MM.1S (cell line): Measurements from ENCODE around the gene CD93.

Source experiments
- DNase-seq: peaks from one replicate; pipeline ENCODE4 v3.0.0-alpha.2; 2015
- H2AFZ ChIP-seq: fragments of 300-600 bp; sonication (generic); 2 replicates; pipeline ENCODE4 v1.6.0; 2016; ENCODE audit warnings: antibody characterized with exemption, low read length
- H3F3A ChIP-seq: fragments of 300-600 bp; sonication (generic); 2 replicates; pipeline ENCODE4 v1.6.1; 2016; ENCODE audit warnings: mild to moderate bottlenecking, antibody characterized with exemption, low read length, moderate library complexity, mixed read lengths; ENCODE audit not compliant: insufficient read depth
- H3K27ac ChIP-seq: fragments of 300-600 bp; sonication (generic); 2 replicates; pipeline ENCODE4 v1.5.1; 2016; ENCODE audit warnings: mild to moderate bottlenecking, low read length
- H3K27me3 ChIP-seq: fragments of 300-600 bp; sonication (generic); replicated peaks from 2 replicates; pipeline ENCODE4 v1.6.0; 2016; ENCODE audit warnings: low read length; ENCODE audit not compliant: insufficient read depth
- H3K36me3 ChIP-seq: fragments of 300-600 bp; sonication (generic); replicated peaks from 2 replicates; pipeline ENCODE4 v1.6.1; 2016; ENCODE audit warnings: mild to moderate bottlenecking, low read length, mixed read lengths; ENCODE audit not compliant: insufficient read depth
- H3K4me1 ChIP-seq: fragments of 300-600 bp; sonication (generic); 2 replicates; pipeline ENCODE4 v1.6.1; 2016; ENCODE audit warnings: low read length, mixed read lengths
- H3K4me2 ChIP-seq: fragments of 300-600 bp; sonication (generic); 2 replicates; pipeline ENCODE4 v1.6.0; 2016; ENCODE audit warnings: low read depth, low read length
- H3K4me3 ChIP-seq: fragments of 300-600 bp; sonication (generic); 2 replicates; pipeline ENCODE4 v1.5.1; 2016; ENCODE audit warnings: low read length, mixed read lengths
- H3K79me2 ChIP-seq: fragments of 300-600 bp; sonication (generic); 2 replicates; pipeline ENCODE4 v1.6.1; 2016; ENCODE audit warnings: mixed run types, low read length, mixed read lengths
- H3K9ac ChIP-seq: fragments of 300-600 bp; sonication (generic); 2 replicates; pipeline ENCODE4 v1.6.1; 2016; ENCODE audit warnings: low read length, mixed read lengths
- H3K9me2 ChIP-seq: fragments of 300-600 bp; sonication (generic); replicated peaks from 2 replicates; pipeline ENCODE4 v1.6.1; 2016; ENCODE audit warnings: mild to moderate bottlenecking, low read length, mixed read lengths; ENCODE audit not compliant: insufficient read depth
- H3K9me3 ChIP-seq: fragments of 300-600 bp; sonication (generic); replicated peaks from 2 replicates; pipeline ENCODE4 v1.6.1; 2016; ENCODE audit warnings: mild to moderate bottlenecking, low read length, mixed read lengths; ENCODE audit not compliant: insufficient read depth
- H4K20me1 ChIP-seq: fragments of 300-600 bp; sonication (generic); 2 replicates; pipeline ENCODE4 v1.6.1; 2016; ENCODE audit warnings: mild to moderate bottlenecking, low read length, moderate library complexity, mixed read lengths; ENCODE audit not compliant: insufficient read depth
- EZH2 ChIP-seq: fragments of 300-600 bp; sonication (generic); optimal IDR thresholded peaks from 2 replicates; pipeline ENCODE3; 2017; ENCODE audit warnings: low read depth, mild to moderate bottlenecking, antibody characterized with exemption, low read length, mixed read lengths
- EZH2phosphoT487 ChIP-seq: fragments of 300-600 bp; sonication (generic); IDR thresholded peaks from 2 replicates; pipeline ENCODE4 v1.6.1; 2018; ENCODE audit warnings: antibody characterized with exemption, low read length
- TF ChIP-seq, protein P1 (sequence below): fragments of 300-600 bp; sonication (generic); IDR thresholded peaks from 2 replicates; pipeline ENCODE4 v1.5.1; 2016; ENCODE audit warnings: antibody characterized with exemption, low read length, mixed read lengths

Gene CD93

DNA sequence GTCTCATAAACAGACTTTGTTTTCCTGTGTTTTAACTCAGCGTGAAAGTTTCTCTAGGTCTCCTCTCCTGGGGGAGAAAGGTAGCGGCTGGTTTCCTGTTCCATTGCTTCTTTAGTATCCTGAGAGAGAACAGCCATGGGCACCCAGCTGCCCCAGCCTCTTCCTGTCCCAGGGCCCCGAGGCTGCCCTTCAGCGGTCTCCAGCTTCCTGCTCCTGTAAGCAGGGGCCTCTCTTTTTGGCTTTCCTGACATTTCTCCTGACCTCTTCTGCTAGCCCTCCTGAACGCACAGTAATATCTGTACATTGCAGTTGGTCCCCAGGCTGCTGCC is 53.4 kb downstream of the CD93 start:
- Histone ChIP-seq H3K4me3 (no peak overlapping the region), H2AFZ (no peak overlapping the region), H3K27me3 (no peaks in the 10 kb centered on the region), H3K4me2 (no peak overlapping the region), H4K20me1 (no peaks in the 10 kb centered on the region), H3K4me1 (no peaks in the 10 kb centered on the region), H3K36me3 (no peaks in the 10 kb centered on the region), H3K79me2 (no peaks in the 10 kb centered on the region), H3K9me3 (no peaks in the 10 kb centered on the region), H3F3A (no peaks in the 10 kb centered on the region), H3K9ac (no peak overlapping the region), H3K27ac (no peak overlapping the region), H3K9me2 (no peaks in the 10 kb centered on the region)
- DNase-seq = no peak
- TF ChIP-seq EZH2phosphoT487 = no peak
- TF ChIP-seq EZH2 = no peak
- TF ChIP-seq, protein P1, sequence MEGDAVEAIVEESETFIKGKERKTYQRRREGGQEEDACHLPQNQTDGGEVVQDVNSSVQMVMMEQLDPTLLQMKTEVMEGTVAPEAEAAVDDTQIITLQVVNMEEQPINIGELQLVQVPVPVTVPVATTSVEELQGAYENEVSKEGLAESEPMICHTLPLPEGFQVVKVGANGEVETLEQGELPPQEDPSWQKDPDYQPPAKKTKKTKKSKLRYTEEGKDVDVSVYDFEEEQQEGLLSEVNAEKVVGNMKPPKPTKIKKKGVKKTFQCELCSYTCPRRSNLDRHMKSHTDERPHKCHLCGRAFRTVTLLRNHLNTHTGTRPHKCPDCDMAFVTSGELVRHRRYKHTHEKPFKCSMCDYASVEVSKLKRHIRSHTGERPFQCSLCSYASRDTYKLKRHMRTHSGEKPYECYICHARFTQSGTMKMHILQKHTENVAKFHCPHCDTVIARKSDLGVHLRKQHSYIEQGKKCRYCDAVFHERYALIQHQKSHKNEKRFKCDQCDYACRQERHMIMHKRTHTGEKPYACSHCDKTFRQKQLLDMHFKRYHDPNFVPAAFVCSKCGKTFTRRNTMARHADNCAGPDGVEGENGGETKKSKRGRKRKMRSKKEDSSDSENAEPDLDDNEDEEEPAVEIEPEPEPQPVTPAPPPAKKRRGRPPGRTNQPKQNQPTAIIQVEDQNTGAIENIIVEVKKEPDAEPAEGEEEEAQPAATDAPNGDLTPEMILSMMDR = no peak

DNA sequence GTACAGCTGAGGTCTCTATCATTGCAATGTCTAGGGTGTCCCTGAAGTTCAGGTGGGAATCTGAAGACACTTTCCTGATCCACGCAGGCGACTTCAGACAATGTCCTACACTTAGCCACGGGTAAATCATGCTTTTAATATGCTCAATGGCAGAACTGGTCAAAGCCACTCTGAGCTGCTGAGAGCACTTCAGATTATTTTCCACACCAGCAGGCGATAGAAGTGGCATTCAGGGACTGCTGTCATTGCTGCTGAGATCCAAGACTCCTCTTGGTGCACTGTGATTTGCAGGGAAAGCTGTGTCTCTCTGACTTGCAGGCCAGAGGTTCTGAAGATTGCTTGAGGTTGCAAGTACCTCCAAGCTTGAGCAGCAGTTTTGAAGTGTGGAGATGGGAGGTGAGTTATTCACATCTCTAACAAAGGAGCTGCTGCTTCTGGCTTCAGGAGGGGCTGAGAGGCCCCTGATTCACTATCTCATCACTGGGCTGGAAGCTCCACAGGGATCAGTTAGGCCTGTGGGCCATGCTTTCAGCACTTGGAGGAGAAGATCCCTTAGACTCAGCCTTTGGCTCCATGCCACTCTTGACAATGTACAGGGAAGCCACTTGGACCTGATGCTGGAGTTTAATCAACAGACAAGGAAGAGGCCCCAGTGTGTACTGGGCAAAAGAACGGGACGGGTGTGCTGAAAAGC is 53.9 kb downstream of the CD93 start:
- Histone ChIP-seq H3K4me2 (no peak overlapping the region), H2AFZ (no peak overlapping the region), H3K9me2 (no peaks in the 10 kb centered on the region), H3K4me1 (no peaks in the 10 kb centered on the region), H4K20me1 (no peaks in the 10 kb centered on the region), H3K36me3 (no peaks in the 10 kb centered on the region), H3K27me3 (no peaks in the 10 kb centered on the region), H3K4me3 (no peak overlapping the region), H3K9ac (no peak overlapping the region), H3F3A (no peaks in the 10 kb centered on the region), H3K79me2 (no peaks in the 10 kb centered on the region), H3K9me3 (no peaks in the 10 kb centered on the region), H3K27ac (no peak overlapping the region)
- TF ChIP-seq EZH2phosphoT487 = no peak
- no peak for TF ChIP-seq EZH2
- TF ChIP-seq, protein P1 = no peak
- DNase-seq = no peak

DNA sequence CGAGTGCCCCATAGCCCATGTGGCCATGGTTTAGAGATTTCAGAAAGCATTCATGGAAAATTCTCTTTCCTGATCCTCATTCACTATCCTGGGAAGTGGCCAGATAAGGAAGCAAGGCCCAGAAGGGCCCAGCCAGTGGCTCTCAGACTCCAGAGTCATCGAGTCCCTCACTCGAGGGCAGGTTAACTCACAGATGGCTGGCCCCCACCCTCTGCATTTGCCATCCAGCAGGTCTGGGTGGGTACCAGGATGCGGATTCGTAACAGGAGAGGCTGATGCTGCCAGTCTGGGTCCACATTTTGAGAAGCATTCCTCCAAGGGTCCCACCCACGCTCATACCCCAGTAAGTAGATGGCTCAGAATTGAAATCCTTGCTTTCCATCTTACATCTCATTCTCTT is 54.8 kb downstream of the CD93 start:
- Histone ChIP-seq H3K9me3 (no peaks in the 10 kb centered on the region), H3K4me3 (no peak overlapping the region)

More for the DNA sequence above, 54.8 kb downstream of the CD93 start:
- no peaks in the 10 kb centered on the region for H3K36me3 ChIP-seq
- no peaks in the 10 kb centered on the region for H3K4me1 ChIP-seq
- H3K27me3 ChIP-seq = no peaks in the 10 kb centered on the region
- H3K79me2 ChIP-seq = no peaks in the 10 kb centered on the region
- TF ChIP-seq EZH2phosphoT487 = no peak
- no peak for TF ChIP-seq EZH2
- TF ChIP-seq, protein P1 = no peak
- H3K9me2 ChIP-seq = no peaks in the 10 kb centered on the region
- no peak overlapping the region for H3K27ac ChIP-seq
- H3F3A ChIP-seq = no peaks in the 10 kb centered on the region
- H3K4me2 ChIP-seq = no peak overlapping the region
- no peak overlapping the region for H2AFZ ChIP-seq
- H3K9ac ChIP-seq = no peak overlapping the region
- no peaks in the 10 kb centered on the region for H4K20me1 ChIP-seq
- DNase-seq = no peak
